ENCODE data around the gene ARHGAP29. TPM values are rescaled to one million over a fixed set of nuclear protein-coding genes. Genes with fewer than 3 reads are reported as not detected.

Gene ARHGAP29
- total RNA-seq, 1 experiment from 2014 or later: 137 TPM

DNA sequence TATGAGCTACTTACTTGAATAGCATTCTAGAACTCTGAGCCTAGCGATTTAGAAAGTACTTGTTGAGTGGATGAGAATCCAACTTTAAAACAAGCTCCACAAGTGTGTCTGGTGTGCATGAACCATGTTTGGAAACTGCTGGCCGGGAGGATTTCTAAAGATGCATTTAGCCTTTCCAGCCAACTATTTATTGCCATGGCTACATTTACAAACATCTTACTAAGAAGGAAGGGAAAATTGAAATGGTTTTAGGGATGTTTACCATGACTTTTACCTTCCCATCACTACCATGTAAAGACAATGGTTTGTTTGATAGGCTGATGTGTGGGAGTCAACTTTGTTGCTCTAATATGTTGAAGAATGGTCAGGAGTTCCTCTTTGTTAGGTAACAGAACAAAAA is 37.7 kb upstream of the ARHGAP29 start:
- intact Hi-C loops (cut with micrococcal nuclease; ENCODE audit: unreplicated experiment): no loop called here
- Histone ChIP-seq H3K36me3 (ENCODE audit: low read depth) (no peaks in the 10 kb centered on the region), H3K9me3 (ENCODE audit: insufficient read depth, low read depth) (0 out of 2 replicates have a peak, but pooled peaks cover 3% of the 10 kb centered on the region), H3K27ac (no peak overlapping the region), H3K4me2 (no peak overlapping the region), H3F3A (ENCODE audit: insufficient read depth, low read depth) (no peaks in the 10 kb centered on the region), H2AFZ (no peak overlapping the region), H3K9me2 (ENCODE audit: insufficient read depth) (no peaks in the 10 kb centered on the region), H3K4me3 (no peak overlapping the region), H4K20me1 (ENCODE audit: insufficient read depth) (no peaks in the 10 kb centered on the region), H3K27me3 (ENCODE audit: insufficient read depth, low read depth) (no peaks in the 10 kb centered on the region), H3K79me2 (ENCODE audit: low read depth) (no peaks in the 10 kb centered on the region), H3K4me1 (replicated peaks; ENCODE audit: insufficient read depth) (peaks cover 19% of the 10 kb centered on the region)
- ChIA-PET POLR2A (ENCODE audit: unreplicated experiment) (interaction anchor here (0.5 kb wide), 1 partner anchor 1024 kb away, joined by 9 read pairs; no protein-coding TSS in a partner anchor), CTCF (no interaction called here)
- no TSS peak for BruUV-seq (replicated peaks)
- TF ChIP-seq, protein P1, sequence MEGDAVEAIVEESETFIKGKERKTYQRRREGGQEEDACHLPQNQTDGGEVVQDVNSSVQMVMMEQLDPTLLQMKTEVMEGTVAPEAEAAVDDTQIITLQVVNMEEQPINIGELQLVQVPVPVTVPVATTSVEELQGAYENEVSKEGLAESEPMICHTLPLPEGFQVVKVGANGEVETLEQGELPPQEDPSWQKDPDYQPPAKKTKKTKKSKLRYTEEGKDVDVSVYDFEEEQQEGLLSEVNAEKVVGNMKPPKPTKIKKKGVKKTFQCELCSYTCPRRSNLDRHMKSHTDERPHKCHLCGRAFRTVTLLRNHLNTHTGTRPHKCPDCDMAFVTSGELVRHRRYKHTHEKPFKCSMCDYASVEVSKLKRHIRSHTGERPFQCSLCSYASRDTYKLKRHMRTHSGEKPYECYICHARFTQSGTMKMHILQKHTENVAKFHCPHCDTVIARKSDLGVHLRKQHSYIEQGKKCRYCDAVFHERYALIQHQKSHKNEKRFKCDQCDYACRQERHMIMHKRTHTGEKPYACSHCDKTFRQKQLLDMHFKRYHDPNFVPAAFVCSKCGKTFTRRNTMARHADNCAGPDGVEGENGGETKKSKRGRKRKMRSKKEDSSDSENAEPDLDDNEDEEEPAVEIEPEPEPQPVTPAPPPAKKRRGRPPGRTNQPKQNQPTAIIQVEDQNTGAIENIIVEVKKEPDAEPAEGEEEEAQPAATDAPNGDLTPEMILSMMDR (conservative IDR thresholded peaks at IDR 0.05): no peak
- DNase-seq: peak in 1 of 2 experiments; percentile 32

DNA sequence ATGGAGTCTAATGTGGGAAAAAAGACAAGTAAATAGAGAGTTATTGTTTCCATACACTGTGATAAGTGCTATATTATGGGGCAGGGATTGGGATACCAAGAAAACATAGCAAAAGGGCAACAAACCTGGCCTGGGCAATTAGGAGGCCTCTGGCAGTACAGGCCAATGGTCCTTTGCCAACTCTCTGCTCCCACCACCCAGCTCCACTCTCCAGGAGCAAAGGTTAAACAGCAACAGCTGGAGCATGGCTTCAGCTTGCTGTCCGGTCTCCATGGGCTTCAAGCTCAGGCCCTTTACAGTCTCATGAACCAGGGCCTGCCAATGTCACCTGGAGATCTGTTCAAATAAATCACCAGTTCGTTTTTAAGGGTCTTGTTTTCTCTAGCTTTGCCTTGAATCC is 37.2 kb upstream of the ARHGAP29 start:
- H3K36me3 ChIP-seq (ENCODE audit: low read depth): no peaks in the 10 kb centered on the region
- H3K4me1 ChIP-seq (replicated peaks; ENCODE audit: insufficient read depth): peaks cover 24% of the 10 kb centered on the region
- BruUV-seq (replicated peaks): no TSS peak
- H3K27me3 ChIP-seq (ENCODE audit: insufficient read depth, low read depth): no peaks in the 10 kb centered on the region
- no peaks in the 10 kb centered on the region for H4K20me1 ChIP-seq (ENCODE audit: insufficient read depth)
- CTCF ChIA-PET: no interaction called here
- peak in 1 of 2 experiments; percentile 26 for DNase-seq
- H3K4me2 ChIP-seq: no peak overlapping the region
- H3K27ac ChIP-seq: no peak overlapping the region
- POLR2A ChIA-PET (ENCODE audit: unreplicated experiment): interaction anchor here (0.5 kb wide), 1 partner anchor 1024 kb away, joined by 9 read pairs; no protein-coding TSS in a partner anchor
- no peaks in the 10 kb centered on the region for H3K79me2 ChIP-seq (ENCODE audit: low read depth)
- intact Hi-C loops (cut with micrococcal nuclease; ENCODE audit: unreplicated experiment): no loop called here
- no peak overlapping the region for H2AFZ ChIP-seq
- no peaks in the 10 kb centered on the region for H3F3A ChIP-seq (ENCODE audit: insufficient read depth, low read depth)
- no peak for TF ChIP-seq EZH2 (IDR thresholded peaks at IDR 0.05; ENCODE audit: low read depth)
- TF ChIP-seq, protein P1 (conservative IDR thresholded peaks at IDR 0.05): no peak
- H3K9me2 ChIP-seq (ENCODE audit: insufficient read depth): no peaks in the 10 kb centered on the region
- 0 out of 2 replicates have a peak, but pooled peaks cover 3% of the 10 kb centered on the region for H3K9me3 ChIP-seq (ENCODE audit: insufficient read depth, low read depth)
- no peak overlapping the region for H3K4me3 ChIP-seq

DNA sequence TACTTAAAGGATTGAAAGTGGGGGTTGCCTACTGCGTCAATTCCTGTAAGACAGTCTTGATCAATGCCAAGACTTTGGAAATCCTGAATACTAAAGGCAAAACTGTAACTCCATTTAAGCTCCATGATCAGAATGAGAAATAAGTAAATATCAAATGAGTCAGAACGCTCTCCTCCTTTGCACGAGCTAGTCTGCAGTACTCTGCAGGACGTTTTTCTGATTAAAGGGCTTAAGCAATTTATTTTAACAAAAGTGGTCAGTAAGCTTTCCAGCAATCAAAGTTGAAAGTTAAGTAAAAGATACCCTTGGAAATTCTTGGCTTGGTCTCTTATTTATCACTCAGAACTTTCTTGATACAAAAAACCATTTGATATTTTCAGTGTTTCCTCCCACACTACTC is 35.7 kb upstream of the ARHGAP29 start:
- intact Hi-C loops (cut with micrococcal nuclease; ENCODE audit: unreplicated experiment): no loop called here
- H3K9me2 ChIP-seq (ENCODE audit: insufficient read depth): no peaks in the 10 kb centered on the region
- no peaks in the 10 kb centered on the region for H3K27me3 ChIP-seq (ENCODE audit: insufficient read depth, low read depth)
- no peaks in the 10 kb centered on the region for H3F3A ChIP-seq (ENCODE audit: insufficient read depth, low read depth)
- ChIA-PET CTCF (no interaction called here), POLR2A (ENCODE audit: unreplicated experiment) (no interaction called here)
- H2AFZ ChIP-seq: no peak overlapping the region
- H3K4me3 ChIP-seq: no peak overlapping the region
- H3K79me2 ChIP-seq (ENCODE audit: low read depth): no peaks in the 10 kb centered on the region
- no peaks in the 10 kb centered on the region for H3K36me3 ChIP-seq (ENCODE audit: low read depth)
- no TSS peak for BruUV-seq (replicated peaks)
- peaks cover 25% of the 10 kb centered on the region for H3K4me1 ChIP-seq (replicated peaks; ENCODE audit: insufficient read depth)
- DNase-seq: no peak
- H4K20me1 ChIP-seq (ENCODE audit: insufficient read depth): no peaks in the 10 kb centered on the region
- 0 out of 2 replicates have a peak, but pooled peaks cover 3% of the 10 kb centered on the region for H3K9me3 ChIP-seq (ENCODE audit: insufficient read depth, low read depth)
- no peak overlapping the region for H3K4me2 ChIP-seq
- H3K27ac ChIP-seq: no peak overlapping the region
- TF ChIP-seq EZH2 (IDR thresholded peaks at IDR 0.05; ENCODE audit: low read depth): no peak
- TF ChIP-seq, protein P1 (conservative IDR thresholded peaks at IDR 0.05): no peak
